Activated CD4-positive, alpha-beta T cell treated with anti-CD3 and anti-CD28 coated beads, Interleukin-2, amount 10 ng/mL, durations not matched to agents 24 days and 14 days (primary cell): ENCODE results near the gene HOXB8. TPM values are rescaled to one million over a fixed set of nuclear protein-coding genes. Genes with fewer than 3 reads are reported as not detected.
A peak's percentile ranks its signal among the peaks of the same experiment; 100 is the strongest.

Experiments used
- DNase-seq: peaks from one replicate; pipeline ENCODE4 v3.0.0; 2022
- H3K27ac Mint-ChIP-seq: one replicate; pipeline ENCODE4 v1.8.0; 2022; ENCODE audit warnings: mild to moderate bottlenecking, mixed read lengths
- H3K27me3 Mint-ChIP-seq: one replicate; pipeline ENCODE4 v1.8.0; 2022; ENCODE audit warnings: mixed read lengths
- H3K36me3 Mint-ChIP-seq: one replicate; pipeline ENCODE4 v1.8.0; 2022; ENCODE audit warnings: low read depth, mild to moderate bottlenecking, mixed read lengths
- H3K4me1 Mint-ChIP-seq: one replicate; pipeline ENCODE4 v1.8.0; 2021; ENCODE audit warnings: mixed read lengths
- H3K4me3 Mint-ChIP-seq: one replicate; pipeline ENCODE4 v1.8.0; 2022; ENCODE audit warnings: mild to moderate bottlenecking, moderate library complexity, mixed read lengths
- H3K9me3 Mint-ChIP-seq: one replicate; pipeline ENCODE4 v1.8.0; 2021; ENCODE audit warnings: mixed read lengths
- intact Hi-C: fragments of 100-400 bp; cut with micrococcal nuclease; formaldehyde crosslinking; loops from one replicate; pipeline ENCODE4 v1.15.1; 2023
- total RNA-seq: library from RNA; stranded (reverse); gene quantifications from 2 replicates; pipeline ENCODE4 v1.2.3, GENCODE V29; 2022

Gene HOXB8
- total RNA-seq, 1 donor from 2014 or later: not detected

GRCh38 chr17:48589060-48589830, 25.8 kb downstream of the HOXB8 start:
- intact Hi-C loops: no loop called here
- no peak for DNase-seq
- no peak overlapping the region for H3K27ac Mint-ChIP-seq
- H3K36me3 Mint-ChIP-seq: no peaks in the 10 kb centered on the region
- peak overlapping the region; percentile 4 for H3K4me3 Mint-ChIP-seq
- peaks cover 56% of the 10 kb centered on the region for H3K4me1 Mint-ChIP-seq
- H3K27me3 Mint-ChIP-seq: peaks cover 82% of the 10 kb centered on the region
- no peaks in the 10 kb centered on the region for H3K9me3 Mint-ChIP-seq

DNA sequence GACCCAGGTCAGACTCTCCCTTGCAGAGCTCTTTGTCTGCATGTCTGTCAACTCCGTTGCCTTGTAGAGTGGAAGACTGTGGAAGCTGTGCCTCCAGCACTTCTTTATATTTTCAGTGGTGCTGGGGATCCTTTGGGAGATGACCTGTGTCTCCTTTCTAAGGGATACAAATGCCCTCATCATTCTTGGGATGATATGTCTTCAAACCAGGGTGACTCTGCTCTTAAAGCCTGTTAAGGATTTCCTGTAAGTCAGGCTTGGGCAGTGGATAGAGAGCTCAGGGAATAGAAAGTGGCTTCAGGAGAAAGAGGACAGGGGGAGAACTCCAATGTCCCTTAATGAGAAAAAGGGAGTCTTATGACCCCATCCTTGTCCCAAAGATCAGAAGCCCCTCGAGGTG, 26.6 kb downstream of the HOXB8 start:
- H3K4me1 Mint-ChIP-seq: peaks cover 53% of the 10 kb centered on the region
- no peak overlapping the region for H3K4me3 Mint-ChIP-seq
- H3K36me3 Mint-ChIP-seq: no peaks in the 10 kb centered on the region

DNA sequence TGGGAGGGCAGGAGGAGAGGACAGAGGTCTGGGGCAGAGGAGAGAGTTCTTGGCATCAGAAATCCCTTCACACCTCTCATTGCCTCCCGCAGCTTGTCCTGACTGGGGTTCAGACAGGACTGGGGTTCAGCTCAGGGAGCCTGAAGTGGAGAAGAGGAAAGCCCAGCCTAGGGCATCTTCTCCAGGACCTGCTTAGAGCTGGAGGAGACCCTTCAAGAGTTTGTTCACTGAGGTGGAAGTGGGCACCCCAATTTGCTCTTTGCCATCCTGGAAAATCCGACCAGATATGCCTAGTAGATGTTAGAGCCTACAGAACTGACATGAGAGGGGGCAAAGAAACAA, 27.0 kb downstream of the HOXB8 start:
- intact Hi-C loops: no loop called here
- Mint-ChIP-seq H3K4me1 (peaks cover 51% of the 10 kb centered on the region), H3K9me3 (no peaks in the 10 kb centered on the region), H3K27me3 (peaks cover 82% of the 10 kb centered on the region), H3K36me3 (peaks cover 3% of the 10 kb centered on the region), H3K4me3 (no peak overlapping the region), H3K27ac (no peak overlapping the region)
- no peak for DNase-seq

More for the DNA sequence above, 26.6 kb downstream of the HOXB8 start:
- Mint-ChIP-seq H3K27me3 (peaks cover 82% of the 10 kb centered on the region), H3K27ac (no peak overlapping the region), H3K9me3 (no peaks in the 10 kb centered on the region)
- no peak for DNase-seq
- intact Hi-C loops: no loop called here

GRCh38 chr17:48587276-48588073, 27.6 kb downstream of the HOXB8 start:
- no peak for DNase-seq
- Mint-ChIP-seq H3K4me1 (peaks cover 56% of the 10 kb centered on the region), H3K27me3 (peaks cover 82% of the 10 kb centered on the region), H3K4me3 (peak overlapping the region; percentile 39), H3K27ac (no peak overlapping the region), H3K9me3 (no peaks in the 10 kb centered on the region), H3K36me3 (peaks cover 3% of the 10 kb centered on the region)
- intact Hi-C loops: no loop called here

DNA sequence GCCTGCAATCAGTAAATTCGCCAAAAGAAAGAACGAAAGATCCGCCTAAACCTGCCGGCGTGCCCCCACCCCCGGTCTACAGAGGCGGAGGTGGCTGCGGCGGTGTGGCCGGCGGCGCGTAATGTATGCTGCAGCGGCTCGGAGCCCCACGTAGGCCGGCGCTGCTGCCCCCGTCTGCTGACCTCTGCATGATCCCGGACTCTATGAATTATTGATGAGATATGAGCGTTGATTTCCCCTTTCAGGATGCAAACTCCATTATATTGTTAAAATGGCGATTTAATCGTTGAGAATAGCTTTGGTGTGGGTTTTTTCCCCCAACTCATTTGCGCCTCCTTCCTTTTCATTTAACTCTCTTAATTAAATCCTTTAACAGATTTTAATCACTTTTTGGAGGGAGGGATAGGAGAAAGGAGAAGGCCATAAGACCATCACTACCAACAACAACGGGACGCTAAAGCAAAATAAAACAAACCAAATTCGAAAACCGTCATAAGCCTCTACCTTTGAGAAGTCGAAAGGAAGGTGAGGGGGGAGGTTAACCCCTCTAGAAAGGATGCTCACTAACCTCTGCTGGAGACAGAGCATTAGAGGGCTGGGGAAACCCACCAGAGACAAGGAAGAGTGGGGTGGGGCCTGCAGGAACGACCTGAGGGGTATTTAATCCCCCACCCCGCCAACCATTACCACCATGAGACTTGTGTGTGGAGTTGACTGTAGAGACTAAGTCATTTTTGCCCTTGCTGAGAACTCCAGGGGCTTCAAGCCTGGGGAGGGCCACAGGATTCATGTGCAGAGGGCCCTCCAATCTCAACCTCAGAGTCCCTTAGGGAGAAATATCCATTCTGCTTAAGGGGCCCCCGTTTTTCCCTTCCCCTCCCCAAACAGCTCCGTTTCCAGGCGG, 28.5 kb downstream of the HOXB8 start:
- Mint-ChIP-seq H3K4me1 (peaks cover 60% of the 10 kb centered on the region), H3K4me3 (peak overlapping the region; percentile 87), H3K27me3 (peaks cover 81% of the 10 kb centered on the region), H3K27ac (peak overlapping the region; percentile 3), H3K36me3 (peaks cover 3% of the 10 kb centered on the region), H3K9me3 (no peaks in the 10 kb centered on the region)
- intact Hi-C loops: no loop called here
- DNase-seq: peak; percentile 76

DNA sequence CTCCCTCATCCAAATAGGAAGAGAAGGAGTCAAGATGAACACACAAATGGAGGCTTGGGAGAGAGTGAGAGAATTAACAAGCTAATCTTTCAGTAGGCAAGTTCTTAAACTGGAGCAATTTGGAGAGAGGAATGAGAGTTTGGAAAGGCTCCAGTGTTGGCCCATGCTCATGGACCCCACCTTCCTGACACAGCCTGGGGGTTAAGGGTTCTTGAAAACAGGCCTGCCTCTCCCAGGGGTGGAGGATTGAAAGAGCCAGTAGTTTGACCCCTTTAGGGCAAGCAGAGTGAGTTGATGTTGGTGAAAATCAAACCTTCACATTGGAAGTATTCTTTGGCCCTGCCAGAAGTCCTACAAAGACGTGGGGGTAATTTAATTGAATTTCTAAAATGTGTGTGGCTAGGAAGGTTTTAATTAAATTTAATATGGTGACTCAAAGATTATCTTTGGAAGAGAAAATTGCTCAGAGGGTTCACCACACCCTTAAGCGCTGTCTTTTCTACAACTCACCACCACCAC, 30.8 kb downstream of the HOXB8 start:
- peaks cover 71% of the 10 kb centered on the region for H3K4me1 Mint-ChIP-seq
- DNase-seq: no peak
- H3K27ac Mint-ChIP-seq: no peak overlapping the region
- no peaks in the 10 kb centered on the region for H3K9me3 Mint-ChIP-seq
- H3K27me3 Mint-ChIP-seq: peaks cover 80% of the 10 kb centered on the region
- H3K4me3 Mint-ChIP-seq: peak overlapping the region; percentile 87
- intact Hi-C loops: no loop called here
- H3K36me3 Mint-ChIP-seq: peaks cover 6% of the 10 kb centered on the region

GRCh38 chr17:48583708-48584222, 31.3 kb downstream of the HOXB8 start:
- intact Hi-C loops: no loop called here
- Mint-ChIP-seq H3K4me1 (peaks cover 76% of the 10 kb centered on the region), H3K27ac (no peak overlapping the region), H3K9me3 (no peaks in the 10 kb centered on the region), H3K27me3 (peaks cover 81% of the 10 kb centered on the region), H3K4me3 (peak overlapping the region; percentile 11), H3K36me3 (peaks cover 6% of the 10 kb centered on the region)
- no peak for DNase-seq

DNA sequence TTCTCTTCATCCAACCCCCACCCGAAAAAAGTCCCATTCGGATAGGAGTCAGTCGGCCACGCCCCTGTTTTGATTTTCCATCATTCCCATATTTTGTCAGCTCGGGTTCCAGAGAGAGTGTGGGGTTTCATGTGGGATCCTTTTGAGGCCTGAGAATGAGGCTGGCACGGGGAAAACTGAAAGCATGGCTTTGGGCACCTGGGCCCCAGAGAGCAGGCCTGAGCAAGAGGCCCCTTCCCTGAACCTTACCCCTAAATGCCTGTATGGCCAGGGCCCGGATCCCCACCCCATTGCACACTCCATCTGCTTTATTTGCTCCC, 32.4 kb downstream of the HOXB8 start:
- H3K4me1 Mint-ChIP-seq: peaks cover 73% of the 10 kb centered on the region
- H3K4me3 Mint-ChIP-seq: peak overlapping the region; percentile 72
- DNase-seq: no peak
- peaks cover 71% of the 10 kb centered on the region for H3K27me3 Mint-ChIP-seq
- intact Hi-C loops: no loop called here
- H3K9me3 Mint-ChIP-seq: no peaks in the 10 kb centered on the region
- peak overlapping the region; percentile 43 for H3K27ac Mint-ChIP-seq
- peaks cover 6% of the 10 kb centered on the region for H3K36me3 Mint-ChIP-seq

DNA sequence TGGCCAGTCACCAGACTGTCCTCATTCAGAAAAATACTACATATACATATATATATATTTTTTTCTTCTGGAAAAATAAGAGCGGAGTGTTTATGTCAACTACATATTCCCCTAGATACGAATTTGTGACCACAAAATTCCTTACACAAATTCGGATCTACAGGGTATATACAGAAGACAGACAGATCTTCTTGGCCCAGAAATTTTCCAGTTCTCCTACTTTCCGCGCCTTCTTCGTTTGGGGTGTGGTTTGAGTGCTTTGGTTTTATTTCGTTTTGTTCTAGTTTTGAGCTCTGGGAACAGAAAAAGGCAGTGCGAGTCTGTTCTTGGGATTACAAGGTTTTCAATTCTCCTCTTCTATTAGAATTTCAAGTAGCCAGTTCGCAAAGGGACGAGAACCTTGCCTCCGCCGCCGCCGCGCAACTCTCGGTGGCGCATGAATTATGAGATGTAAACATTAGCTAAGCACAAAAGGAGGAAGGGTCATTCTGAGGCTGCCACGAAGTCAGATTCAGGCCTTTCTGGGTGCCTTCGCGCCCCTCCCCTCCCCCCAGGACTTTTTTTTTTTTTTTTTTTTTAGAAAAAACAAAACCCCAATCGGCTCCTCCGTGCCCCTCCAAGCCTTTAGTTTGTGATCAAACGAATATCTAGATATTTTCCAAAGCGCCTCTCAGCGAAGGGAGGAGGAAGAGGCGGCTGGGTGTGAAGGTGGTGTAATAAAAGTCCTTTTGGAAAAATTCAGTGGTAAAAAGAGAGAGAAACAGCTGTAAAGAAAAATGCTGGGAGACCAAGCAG, 35.1 kb downstream of the HOXB8 start:
- intact Hi-C loops: loop anchor here (2.0 kb wide), 1 partner anchor 37 kb away; no protein-coding TSS in a partner anchor
- H3K36me3 Mint-ChIP-seq: peaks cover 8% of the 10 kb centered on the region
- peak overlapping the region; percentile 42 for H3K27ac Mint-ChIP-seq

GRCh38 chr17:48579471-48579759, 35.7 kb downstream of the HOXB8 start:
- H3K9me3 Mint-ChIP-seq: no peaks in the 10 kb centered on the region
- H3K36me3 Mint-ChIP-seq: peaks cover 8% of the 10 kb centered on the region
- peak overlapping the region; percentile 92 for H3K4me3 Mint-ChIP-seq
- H3K27ac Mint-ChIP-seq: peak overlapping the region; percentile 65
- peaks cover 58% of the 10 kb centered on the region for H3K4me1 Mint-ChIP-seq
- H3K27me3 Mint-ChIP-seq: peaks cover 48% of the 10 kb centered on the region
- no peak for DNase-seq
- intact Hi-C loops: loop anchor here (2.0 kb wide), 1 partner anchor 37 kb away; no protein-coding TSS in a partner anchor

More for the DNA sequence above, 35.1 kb downstream of the HOXB8 start:
- peak; percentile 59 for DNase-seq
- H3K9me3 Mint-ChIP-seq: no peaks in the 10 kb centered on the region
- H3K4me1 Mint-ChIP-seq: peaks cover 62% of the 10 kb centered on the region
- peaks cover 50% of the 10 kb centered on the region for H3K27me3 Mint-ChIP-seq
- peak overlapping the region; percentile 92 for H3K4me3 Mint-ChIP-seq

DNA sequence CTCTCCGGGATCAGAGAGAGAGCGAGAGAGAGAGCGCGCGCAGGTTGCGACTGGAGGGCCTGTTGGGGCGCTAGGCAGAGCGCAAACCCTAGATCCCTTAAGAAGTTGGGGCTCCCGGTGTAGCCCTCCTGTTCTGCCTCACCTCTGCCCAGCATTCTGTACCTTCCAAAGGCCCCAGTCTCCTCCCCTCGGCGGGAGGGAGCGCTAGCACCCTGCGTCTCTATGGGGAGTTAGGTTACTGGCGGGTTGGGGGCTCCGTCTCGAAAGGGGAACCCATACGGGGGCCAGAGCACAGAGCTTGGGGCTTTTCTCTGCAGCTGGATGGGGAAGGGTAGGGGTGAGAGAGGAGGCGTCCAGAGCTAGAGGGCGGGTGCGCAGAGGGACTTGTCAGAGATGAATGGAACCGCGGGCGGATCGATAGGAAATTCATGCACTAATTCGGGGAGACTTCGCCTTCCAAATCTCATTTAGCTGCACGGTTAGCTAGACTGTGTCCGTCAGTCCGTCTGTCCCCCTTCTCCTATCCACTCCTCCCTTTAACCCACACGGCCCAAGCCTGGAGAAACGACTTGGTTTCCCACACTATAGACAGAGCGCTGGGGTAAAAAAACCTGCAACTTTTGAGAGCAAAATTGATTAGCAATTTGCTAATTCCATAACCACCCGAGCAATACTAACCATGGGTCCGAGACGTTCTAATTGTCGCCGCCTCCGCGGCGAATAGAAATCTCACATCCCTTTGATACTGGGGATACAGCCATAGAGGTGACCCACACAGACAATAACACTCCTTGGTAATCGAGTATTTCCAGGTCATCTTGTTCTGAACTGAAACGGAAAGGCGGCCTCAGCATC, 36.2 kb downstream of the HOXB8 start:
- H3K27me3 Mint-ChIP-seq: peaks cover 44% of the 10 kb centered on the region
- peaks cover 56% of the 10 kb centered on the region for H3K4me1 Mint-ChIP-seq

More for the DNA sequence above, 36.2 kb downstream of the HOXB8 start:
- peak; percentile 63 for DNase-seq
- Mint-ChIP-seq H3K4me3 (peak overlapping the region; percentile 92), H3K27ac (peak overlapping the region; percentile 86), H3K9me3 (no peaks in the 10 kb centered on the region), H3K36me3 (peaks cover 8% of the 10 kb centered on the region)
- intact Hi-C loops: loop anchor here (2.0 kb wide), 1 partner anchor 36 kb away; no protein-coding TSS in a partner anchor
